ENCODE measurements around the gene PARD3B.
"Not testable (repeated sequence)": the region's sequence is repeated elsewhere in the genome, so short reads cannot be mapped to it uniquely, and the experiment has no call there.

The PARD3B gene

GRCh38 chr2:205170399-205170798 is 625.1 kb downstream of the PARD3B start:
- peak; percentile 9 for DNase-seq

GRCh38 chr2:205171261-205171940 is 626.1 kb downstream of the PARD3B start:
- no peak for DNase-seq

GRCh38 chr2:205175831-205176230 is 630.6 kb downstream of the PARD3B start:
- no peak for DNase-seq

GRCh38 chr2:205176546-205176945 is 631.3 kb downstream of the PARD3B start:
- no peak for DNase-seq

- no peak for DNase-seq
Observed at GRCh38 chr2:205177546-205177945, 632.3 kb downstream of the PARD3B start.

- no peak for DNase-seq
Observed at GRCh38 chr2:205180730-205181129, 635.5 kb downstream of the PARD3B start.

- no peak for DNase-seq
Observed at GRCh38 chr2:205187731-205188130, 642.5 kb downstream of the PARD3B start.

- peak; percentile 9 for DNase-seq
Observed at GRCh38 chr2:205188239-205189138, 643.2 kb downstream of the PARD3B start.

GRCh38 chr2:205189301-205189700 is 644.0 kb downstream of the PARD3B start:
- DNase-seq, result no peak

GRCh38 chr2:205190528-205190927 is 645.3 kb downstream of the PARD3B start:
- no peak for DNase-seq

GRCh38 chr2:205193125-205193835 is 648.0 kb downstream of the PARD3B start:
- no peak for DNase-seq

GRCh38 chr2:205193836-205194228 is 648.6 kb downstream of the PARD3B start:
- DNase-seq, result no peak

- no peak for DNase-seq
Observed at GRCh38 chr2:205197468-205198139, 652.3 kb downstream of the PARD3B start.

- DNase-seq, result no peak
Observed at GRCh38 chr2:205198140-205198525, 652.9 kb downstream of the PARD3B start.

- DNase-seq, result no peak
Observed at GRCh38 chr2:205199165-205199850, 654.0 kb downstream of the PARD3B start.

- DNase-seq, result no peak
Observed at GRCh38 chr2:205210494-205210893, 665.2 kb downstream of the PARD3B start.

GRCh38 chr2:205212357-205212756 is 667.1 kb downstream of the PARD3B start:
- DNase-seq, result no peak

GRCh38 chr2:205216092-205216491 is 670.8 kb downstream of the PARD3B start:
- no peak for DNase-seq

GRCh38 chr2:205216580-205216979 is 671.3 kb downstream of the PARD3B start:
- no peak for DNase-seq

- DNase-seq, result no peak
Observed at GRCh38 chr2:205217004-205217403, 671.7 kb downstream of the PARD3B start.

GRCh38 chr2:205218056-205218455 is 672.8 kb downstream of the PARD3B start:
- no peak for DNase-seq

GRCh38 chr2:205218816-205219215 is 673.5 kb downstream of the PARD3B start:
- DNase-seq, result not testable (repeated sequence)

All from DMS153 (cell line).